Measurements from ENCODE around the gene CARNS1.
"Not testable (repeated sequence)": the region's sequence is repeated elsewhere in the genome, so short reads cannot be mapped to it uniquely, and the experiment has no call there.

CARNS1 gene

DNA sequence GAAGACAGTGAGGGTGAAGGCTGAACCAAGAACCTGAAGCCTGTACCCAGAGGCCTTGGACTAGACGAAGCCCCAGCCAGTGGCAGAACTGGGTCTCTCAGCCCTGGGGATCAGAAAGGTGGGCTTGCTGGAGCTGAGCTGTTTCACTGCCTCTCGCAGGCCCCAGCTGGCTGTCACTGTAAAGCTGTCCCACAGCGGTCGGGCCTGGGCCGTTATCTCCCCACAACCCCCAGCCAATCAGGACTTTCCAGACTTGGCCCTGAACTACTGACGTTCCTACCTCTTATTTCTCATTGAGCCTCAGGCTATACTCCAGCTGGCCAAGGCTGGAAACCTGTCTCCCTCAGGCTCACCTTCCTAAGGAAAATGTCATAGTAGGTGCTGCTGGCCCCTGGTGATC, 17.9 kb upstream of the CARNS1 start:
- DNase-seq, result peak; percentile 73

DNA sequence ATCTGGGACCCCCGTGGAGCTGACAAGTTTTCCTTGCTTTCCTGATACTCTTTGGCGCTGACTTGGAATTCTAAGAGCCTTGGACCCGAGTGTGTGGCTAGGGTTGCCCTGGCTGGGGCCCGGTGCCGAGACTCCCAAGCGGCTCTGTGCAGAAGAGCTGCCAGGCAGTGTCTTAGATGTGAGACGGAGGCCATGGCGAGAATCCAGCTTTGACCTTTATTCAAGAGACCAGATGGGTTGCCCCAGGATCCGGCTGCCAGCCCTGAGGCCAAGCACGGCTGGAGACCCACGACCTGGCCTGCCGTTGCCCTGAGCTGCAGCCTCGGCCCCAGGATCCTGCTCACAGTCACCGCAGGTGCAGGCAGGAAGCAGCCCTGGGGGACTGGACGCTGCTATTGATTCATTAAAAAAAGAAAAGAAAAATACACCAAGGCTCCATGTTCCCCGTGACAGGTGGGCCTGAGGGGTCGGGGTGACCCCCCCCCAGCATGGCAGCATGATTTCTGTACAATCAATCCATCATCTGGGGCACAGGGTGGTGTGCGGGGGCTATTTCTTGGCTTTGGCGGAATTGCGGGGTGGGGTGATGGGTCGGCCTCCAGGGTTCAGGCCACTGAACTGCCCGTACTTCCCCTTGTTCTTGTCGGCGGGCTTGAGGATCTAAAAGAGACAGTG, 17.4 kb upstream of the CARNS1 start:
- no peak for DNase-seq

DNA sequence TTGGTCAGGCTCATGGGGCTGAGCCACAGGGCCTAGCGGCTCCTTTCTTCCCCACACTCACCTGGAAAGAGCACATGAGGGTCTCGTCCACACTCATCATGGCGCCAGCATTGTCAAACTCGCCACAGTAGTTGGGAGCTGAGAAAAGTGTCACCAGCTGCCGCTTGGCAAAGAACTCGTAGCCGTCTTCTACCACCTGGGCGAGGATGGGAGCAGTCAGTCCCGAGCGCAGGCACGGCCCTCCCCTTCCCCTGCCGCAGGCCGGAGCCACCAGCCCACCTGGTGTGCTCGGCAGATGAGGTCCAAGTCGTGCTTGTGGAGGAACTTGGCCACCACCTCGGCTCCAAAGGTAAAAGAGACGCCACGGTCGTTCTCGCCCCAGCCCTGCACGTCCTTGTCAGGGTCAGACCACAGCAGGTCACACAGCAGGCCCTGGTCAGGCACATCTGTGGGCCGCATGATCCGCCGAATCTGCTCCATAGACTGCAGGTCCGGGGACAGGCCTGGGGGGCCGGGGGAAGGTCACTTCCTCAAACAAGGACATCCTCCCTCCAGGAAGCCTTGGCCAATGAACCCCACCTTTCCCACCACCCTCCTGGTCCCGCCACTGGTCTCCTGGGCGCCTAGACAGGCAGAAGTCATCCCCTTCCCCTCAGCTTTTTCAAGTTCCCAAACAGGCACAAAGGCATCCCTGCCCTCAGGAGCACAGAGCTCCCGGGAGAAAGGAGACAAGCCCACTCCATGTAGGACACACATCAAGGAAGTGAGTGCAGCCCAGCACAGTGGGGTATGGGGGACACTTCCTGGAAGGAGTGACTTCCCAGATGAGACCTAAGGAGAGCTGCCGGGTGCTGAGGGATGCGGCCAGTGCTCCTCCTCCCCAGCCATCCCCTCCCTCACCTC, 16.6 kb upstream of the CARNS1 start:
- DNase-seq, result no peak

DNA sequence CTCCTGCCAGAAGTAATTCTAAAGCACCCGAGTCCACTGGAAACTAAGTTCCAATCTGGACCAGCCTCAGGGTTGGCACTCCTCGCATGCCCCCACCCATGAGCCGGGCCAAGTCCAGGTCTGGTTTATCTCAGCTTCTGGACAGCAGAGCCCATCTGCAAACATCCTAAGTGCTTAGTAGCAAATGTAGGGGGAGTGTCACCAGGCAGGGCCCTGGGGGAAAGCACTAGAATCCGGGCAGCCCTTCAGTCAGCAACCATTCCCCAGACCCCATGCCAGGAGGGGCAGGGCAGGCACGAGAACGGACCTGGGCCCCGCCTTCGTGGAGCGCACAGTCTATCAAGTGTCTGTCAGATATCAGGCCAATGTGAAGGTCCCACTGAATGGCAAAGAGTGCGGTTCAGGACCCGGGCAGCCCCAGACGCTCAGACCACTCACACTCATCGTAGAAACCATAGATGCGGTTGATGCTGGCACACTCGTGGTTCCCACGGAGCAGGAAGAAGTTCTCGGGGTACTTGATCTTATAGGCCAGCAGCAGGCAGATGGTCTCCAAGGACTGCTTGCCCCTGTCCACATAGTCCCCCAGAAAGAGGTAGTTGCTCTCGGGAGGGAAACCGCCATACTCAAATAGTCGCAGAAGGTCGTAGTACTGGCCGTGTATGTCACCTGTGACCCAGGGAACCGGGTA, 15.1 kb upstream of the CARNS1 start:
- DNase-seq, result peak; percentile 35

DNA sequence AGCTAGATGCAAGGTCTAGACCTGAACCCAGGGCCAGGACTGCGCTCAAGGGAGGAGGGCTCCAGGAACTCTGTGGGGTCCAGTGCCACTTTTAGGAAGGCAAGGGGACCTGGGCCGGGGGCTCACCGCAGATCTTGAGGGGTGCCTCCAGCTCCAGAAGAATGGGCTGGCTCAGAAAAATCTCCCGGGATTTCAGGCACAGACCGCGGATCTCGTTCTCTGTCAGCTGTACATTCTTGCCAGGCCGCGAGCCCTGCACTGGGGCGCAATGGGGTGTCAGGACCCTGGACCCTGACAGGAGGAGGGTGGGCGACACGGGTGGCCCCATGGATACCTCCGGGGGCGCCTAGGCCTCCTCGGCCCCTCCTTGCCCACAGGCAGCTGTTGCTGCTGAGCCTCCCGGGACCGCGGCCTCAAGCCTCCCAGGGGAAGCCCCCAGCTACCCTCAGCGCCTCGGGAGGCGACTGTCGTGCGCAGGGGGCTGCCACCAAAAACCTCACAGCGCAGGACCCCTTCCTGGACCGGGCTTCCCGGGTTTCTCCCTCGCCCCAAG, 14.5 kb upstream of the CARNS1 start:
- DNase-seq, result no peak

DNA sequence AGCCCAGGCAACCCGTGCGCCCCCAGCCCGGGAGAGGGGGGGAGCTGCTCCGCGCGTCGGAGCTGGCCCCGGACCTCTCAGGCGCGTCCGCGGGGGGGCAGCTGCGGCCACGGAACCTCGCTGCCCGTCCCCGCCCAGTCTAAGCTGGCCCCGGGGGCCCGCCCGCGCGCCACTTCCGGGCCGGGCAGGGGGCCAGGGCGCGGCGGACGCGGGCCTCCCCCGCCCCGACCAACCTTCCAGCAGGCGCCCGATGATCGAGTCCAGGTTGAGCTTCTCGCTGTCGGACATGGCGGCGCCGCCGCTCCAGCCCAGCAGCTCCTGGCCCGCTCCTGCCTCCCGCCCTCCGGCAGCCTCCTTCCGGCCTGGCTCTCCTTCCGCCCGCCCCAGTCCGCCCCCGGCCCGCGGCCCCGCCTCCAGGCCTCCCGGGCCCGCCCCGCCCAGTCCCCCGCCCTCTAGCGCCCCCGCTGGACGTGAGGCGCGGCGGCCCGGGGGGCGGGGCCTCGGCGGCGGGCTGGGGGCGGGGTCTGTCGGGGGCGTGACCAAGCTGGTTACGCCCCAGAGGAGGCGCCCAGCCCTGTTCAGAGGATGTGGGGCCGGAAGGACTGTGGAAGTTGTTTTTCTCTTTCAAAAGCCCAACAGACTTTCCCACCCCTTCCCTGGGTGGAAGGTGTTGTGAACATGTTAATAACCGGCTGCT, 13.8 kb upstream of the CARNS1 start, which contains the start of gene PPP1CA:
Gene PPP1CA, minus strand, starts transcription at position 364 of the 697 bp plus-strand sequence. Its CDS starts 76 bp downstream, at position 288.
- DNase-seq, result peak; percentile 90

DNA sequence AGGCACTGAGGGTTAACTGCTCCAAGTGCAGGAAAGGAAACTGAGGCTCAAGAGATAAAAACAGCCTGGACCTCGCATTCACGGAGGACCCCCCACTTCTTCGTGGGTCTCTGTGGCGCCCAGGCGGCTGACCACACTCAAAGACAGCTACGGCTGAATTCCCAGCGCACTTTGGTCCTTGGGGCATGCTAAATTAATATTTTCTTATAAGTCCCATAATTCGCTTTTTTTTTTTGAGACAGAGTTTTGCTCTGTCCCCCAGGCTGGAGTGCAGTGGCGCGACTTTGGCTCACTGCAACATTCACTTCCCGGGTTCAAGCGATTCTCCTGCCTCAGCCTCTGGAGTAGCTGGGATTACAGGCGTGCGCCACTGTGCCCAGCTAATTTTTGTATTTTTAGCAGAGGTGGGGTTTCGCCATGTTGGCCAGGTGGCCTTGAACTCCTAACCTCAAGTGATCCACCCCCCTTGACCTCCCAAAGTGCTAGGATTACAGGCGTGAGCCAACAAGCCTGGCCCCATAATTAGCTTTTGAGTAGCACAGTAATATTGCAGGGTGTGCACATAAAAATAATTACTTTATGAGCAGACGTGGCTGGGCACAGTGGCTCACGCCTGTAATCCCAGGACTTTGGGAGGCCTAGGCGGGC, 13.2 kb upstream of the CARNS1 start:
- DNase-seq, result not testable (repeated sequence)

DNA sequence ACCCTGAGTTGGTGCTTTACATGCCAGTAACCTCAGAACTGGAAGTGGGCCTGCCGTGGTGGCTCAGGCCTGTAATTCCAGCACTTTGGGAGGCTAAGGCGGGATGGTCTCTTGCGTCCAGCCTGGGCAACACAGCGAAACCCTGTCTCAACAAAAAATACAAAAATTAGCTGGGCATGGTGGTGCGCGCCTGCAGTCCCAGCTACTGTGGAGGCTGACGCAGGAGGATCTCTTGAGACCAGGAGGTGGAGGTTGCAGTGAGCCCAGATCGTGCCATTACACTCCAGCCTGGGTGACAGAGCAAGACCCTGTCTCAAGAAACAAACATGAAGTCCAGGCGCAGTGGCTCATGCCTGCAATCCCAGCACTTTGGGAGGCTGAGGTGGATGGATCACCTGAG, 12.4 kb upstream of the CARNS1 start:
- DNase-seq, result not testable (repeated sequence)

DNA sequence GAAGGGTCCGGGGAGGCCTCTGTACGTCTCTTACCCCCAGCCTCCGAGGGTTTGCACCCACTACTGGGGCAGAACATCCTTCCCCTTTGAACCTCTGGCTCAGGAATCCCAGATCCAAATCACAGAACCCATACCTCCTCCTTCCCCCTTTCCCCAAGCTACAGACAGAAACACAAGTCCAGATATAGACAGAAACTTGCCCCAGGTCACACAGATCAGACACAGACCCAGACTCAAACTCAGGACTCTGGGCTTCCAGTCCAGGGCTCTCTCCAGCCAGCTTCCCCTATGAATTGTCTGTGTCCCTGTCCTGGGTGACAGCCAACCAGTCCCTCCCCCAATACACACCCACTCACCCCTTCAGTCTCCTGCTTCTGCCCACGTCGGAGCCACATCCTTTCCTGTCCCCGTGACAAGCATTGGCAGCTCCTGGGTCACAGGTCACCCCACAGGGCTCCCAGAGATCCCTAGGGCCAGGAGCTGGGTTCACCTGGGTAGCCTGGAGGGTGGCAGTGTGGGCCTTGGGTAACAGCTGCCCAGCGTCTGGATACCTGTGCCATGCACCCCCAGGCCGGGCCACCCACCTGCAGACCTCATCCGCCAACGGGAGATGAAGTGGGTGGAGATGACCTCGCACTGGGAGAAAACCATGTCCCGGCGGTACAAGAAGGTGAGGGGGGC, 10.8 kb upstream of the CARNS1 start:
- no peak for DNase-seq

DNA sequence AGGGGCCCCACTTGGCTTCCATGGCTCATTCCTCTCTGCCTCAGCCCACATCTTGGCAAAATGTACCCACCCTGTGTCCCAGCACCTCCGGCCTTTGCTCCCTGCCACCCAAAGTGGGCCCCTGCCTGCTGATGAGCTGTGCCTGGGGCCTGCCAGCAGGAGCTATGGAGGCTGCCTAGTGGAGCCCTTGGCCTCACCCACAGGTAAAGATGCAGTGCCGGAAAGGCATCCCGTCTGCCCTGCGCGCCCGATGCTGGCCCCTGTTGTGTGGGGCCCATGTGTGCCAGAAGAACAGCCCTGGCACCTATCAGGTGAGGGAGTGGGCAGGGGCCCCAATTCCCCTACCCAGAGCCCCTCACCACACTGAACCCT, 10.3 kb upstream of the CARNS1 start:
- no peak for DNase-seq

DNA sequence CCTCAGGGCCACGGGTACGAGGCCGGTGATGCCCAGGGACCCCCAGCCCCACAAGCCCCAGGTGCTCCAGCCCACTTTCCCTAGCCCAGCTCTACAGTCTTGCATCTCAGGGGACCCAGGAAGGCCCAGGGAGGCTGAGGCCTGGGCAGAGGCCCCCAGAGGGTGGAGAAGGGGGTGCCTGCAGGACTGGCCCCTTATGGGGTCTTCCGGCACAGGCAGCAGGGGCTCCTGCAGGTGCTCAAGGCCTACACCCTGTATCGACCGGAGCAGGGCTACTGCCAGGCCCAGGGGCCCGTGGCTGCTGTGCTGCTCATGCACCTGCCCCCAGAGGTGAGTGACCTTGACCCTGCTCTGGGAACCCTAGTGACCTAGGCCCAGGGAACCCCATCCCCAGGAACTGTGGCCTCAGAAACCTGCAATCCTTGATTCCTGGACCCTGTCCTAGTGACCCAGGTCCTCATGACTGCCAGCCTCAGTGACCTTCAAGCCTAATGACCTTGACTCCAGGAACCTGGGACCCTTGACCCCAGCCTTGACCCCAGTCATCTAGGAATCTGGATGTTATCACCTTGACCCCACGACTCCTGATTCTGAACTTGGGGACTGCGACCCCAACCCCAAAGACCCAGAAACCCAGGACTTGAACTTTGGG, 9.7 kb upstream of the CARNS1 start:
- no peak for DNase-seq

DNA sequence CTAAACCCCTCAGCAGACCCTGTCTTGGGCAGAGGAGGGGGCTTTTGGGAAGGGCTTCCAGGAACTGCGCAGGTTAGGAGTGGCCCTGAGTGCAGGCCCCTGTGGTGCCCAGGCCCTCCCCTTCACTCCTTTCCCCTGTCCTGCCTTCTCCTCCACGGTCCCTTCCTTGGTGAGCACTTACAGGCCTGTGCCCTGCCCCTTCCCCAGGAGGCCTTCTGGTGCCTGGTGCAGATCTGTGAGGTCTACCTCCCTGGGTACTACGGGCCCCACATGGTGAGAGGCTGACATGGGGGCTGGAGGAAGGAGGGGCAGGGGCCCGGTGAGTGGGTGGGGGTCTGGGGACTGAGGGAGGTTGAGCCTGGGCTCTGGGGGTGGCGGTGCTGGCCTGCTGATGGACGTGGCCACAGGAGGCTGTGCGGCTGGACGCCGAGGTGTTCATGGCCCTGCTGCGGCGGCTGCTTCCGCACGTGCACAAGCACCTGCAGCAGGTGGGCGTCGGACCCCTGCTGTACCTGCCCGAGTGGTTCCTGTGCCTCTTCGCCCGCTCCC, 9.0 kb upstream of the CARNS1 start:
- DNase-seq, result no peak

DNA sequence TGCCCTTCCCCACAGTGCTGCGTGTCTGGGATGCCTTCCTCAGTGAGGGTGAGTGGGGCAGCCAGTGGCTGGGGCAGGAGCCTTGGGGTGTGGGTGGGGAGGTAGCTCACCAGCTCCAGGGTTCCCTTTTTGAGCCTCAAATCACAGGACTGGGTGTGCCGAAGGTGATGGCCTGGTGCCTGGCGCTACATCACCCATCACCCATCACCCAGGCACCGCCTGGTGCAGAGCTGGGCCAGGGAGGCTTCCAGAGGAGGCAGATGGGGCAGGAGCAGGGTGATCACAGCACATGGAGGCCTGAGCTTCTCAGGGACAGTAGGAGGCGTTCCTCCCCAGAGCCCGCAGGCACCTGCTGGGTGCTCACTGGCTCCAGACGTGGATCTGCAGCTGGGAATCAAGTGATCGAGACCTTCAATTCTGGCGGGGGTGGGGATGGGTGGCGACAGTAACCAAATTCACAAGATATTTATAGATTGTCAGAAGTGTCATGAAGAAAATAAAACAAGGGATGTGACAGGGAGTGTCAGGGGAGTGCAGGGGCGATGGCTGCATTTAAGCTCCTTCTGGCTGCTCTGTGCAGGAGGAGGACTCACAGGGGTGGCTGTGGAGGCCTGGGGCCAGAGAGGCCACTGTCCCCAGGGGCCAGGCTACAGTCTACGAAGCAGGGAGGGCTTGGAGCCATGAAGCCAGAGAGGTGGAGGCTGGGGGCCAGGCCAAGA, 8.3 kb upstream of the CARNS1 start:
- no peak for DNase-seq

DNA sequence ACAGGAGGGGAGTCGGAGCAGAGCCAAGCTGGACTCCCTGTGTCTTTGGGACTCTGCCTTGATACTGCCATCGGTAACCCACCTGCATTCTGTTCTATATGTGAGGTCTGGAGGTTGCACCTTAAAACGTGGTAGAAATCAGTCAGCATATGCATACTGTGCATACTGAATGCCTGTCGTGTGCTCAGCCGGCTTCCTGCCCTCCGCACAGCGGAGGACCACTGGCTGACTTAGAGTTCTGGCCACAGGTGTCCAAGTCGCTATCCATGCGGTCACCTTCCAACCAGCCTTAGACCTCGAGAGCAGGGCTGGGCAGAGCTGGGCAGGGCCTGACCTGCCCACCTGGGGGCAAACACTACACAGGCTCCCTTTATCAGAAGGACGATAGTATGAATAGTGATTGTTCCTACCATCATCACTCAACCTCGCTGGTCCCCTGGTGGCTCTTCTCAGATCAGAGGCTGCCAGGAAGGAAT, 7.8 kb upstream of the CARNS1 start:
- no peak for DNase-seq

DNA sequence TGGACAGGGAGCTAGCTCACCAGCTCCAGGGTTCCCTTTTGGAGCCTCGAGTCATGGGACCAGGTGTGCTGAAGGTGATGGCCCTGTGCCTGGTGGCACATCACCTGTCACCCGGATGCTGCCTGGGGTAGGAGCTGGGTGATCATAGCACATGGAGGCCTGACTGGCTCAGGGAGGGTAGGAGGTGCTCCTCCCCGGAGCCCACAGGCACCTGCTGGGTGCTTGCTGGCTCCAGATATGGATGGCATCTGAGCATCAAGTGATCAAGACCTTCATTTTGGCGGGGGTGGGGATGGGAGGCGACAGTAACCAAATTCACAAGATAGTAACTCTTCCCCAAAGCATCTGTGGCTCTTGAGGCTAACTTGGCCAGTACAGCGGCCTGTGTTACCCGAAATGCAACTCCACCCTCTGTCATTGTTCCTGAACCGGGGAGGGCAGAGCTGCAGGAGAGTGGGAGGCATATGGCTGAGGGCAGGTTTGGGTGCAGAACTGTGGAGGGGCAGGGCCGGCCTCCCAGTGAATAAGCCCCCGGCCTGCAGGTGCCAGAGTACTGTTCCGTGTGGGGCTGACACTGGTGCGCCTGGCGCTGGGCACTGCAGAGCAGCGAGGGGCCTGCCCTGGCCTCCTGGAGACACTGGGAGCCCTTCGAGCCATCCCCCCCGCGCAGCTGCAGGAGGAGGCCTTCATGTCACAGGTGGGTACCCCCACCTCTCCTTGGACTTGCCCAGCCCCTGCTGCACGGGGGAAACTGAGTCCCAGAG, 6.9 kb upstream of the CARNS1 start:
- DNase-seq, result peak; percentile 63

DNA sequence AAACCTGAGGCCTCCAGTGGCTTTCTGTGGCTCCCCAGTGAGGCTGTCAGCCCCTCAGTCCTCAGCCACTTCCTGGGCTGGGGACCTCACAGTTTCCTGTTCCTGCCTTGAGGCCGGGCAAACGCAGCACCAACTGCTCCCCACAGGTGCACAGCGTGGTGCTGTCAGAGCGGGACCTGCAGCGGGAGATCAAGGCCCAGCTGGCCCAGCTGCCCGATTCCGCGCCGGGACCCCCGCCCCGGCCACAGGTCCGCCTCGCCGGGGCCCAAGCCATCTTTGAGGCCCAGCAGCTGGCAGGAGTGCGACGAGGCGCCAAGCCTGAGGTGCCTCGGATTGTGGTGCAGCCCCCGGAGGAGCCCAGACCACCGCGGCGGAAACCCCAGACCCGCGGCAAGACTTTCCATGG, 6.2 kb upstream of the CARNS1 start:
- no peak for DNase-seq

DNA sequence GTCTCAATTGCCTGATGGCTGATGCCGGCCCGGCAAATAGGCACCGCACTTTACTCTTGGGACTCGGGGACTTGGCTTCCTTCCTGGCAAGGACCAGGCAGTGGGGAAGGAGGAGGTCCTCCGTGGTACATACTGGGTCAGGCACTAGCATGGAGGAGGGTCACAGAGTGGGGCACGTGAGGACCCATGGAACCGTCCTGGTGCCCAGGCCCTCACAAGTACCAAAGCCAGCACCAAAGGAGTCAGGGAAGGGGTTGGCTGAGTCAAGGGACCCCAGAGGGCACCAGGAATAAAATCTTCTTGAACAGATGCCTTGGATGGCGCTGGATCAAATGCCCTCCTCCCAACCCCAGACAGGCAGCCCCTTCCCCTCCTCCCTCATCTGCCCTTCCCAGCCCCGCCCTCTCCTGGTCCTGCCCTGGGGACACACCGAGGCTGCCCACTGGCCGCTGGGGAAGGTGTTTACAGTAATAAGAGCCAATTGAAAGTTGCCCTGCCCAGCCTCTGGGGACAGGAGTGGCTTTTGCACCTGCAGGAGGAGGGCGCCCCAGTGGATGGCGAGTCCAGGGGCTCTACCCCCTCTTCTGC, 5.6 kb upstream of the CARNS1 start:
- DNase-seq, result no peak

DNA sequence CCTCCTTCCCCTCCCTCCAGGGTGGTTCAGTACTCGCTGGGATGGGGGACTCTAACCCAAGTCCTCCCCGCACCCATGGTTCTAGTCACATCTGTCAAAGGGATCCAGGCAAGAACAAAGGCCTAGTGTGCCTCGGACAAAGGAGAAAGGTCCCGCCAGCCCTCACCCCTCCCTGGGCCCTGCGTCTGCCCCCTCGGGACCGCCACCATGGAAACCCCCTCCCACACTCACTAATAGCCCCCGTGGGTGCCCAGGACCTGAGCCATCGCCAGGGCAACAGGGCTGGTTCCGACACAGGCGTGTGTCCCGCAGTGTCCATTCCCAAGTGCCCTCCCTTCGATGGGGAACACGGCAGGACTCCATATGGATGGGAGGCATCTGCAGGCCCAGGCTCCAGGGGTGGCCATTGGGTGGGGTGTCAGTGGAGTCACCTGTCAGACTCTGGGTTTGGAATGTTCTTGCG, 5.1 kb upstream of the CARNS1 start:
- DNase-seq, result no peak
